HG03039 (cell line): ENCODE results near the gene ZNF821.
A peak's percentile ranks its signal among the peaks of the same experiment; 100 is the strongest.
"Not testable (repeated sequence)": the region's sequence is repeated elsewhere in the genome, so short reads cannot be mapped to it uniquely, and the experiment has no call there.

ENCODE experiments used
- ATAC-seq: cut with Tn5 transposase; IDR thresholded peaks from one replicate; pipeline ENCODE4 v1.9.1; 2021; ENCODE audit warnings: mild to moderate bottlenecking, moderate library complexity; ENCODE audit not compliant: unreplicated experiment

The ZNF821 gene, protein sequence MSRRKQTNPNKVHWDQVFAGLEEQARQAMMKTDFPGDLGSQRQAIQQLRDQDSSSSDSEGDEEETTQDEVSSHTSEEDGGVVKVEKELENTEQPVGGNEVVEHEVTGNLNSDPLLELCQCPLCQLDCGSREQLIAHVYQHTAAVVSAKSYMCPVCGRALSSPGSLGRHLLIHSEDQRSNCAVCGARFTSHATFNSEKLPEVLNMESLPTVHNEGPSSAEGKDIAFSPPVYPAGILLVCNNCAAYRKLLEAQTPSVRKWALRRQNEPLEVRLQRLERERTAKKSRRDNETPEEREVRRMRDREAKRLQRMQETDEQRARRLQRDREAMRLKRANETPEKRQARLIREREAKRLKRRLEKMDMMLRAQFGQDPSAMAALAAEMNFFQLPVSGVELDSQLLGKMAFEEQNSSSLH

DNA sequence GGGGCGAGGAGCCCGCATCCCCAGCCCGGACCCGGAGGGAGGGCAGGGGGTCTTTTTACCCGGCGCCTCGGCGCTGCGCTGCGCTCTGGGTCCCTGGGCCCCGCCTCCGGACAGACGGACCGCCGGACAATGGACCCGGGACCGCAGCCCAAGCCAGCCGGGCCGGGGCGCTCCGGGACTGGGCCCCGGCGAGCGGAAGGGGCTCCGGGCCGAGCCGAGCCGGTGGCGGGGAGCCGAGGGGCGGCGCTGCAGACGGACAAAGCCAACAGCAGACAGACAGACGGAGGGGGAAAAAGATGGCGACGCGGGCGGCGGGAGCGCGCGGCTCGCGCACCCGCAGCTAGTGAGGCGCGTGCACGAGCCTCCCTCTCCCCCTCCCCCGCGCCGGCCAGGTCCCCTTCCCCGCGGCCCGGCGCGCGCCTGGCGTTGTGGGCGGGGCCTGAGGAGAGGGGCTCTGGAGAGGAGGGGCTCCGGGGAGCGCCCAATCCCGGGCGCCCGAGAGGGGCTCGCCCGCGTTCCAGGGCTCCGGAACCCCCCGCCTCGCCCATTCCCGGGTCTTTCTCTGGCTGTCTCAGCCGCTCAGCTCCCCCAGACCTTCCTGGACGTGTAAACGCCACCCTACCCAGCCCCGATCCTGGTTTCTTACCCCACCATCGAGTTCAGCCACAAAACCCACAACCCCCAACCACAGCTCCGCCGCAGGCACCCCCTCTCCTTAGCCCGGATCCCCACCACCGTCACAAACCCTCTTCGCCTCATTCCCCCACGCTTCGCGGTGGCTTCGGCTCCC lies at the start of gene ZNF821:
TSS of gene ZNF821 (minus strand) at position 334 of the 790 bp plus-strand sequence. CDS start 4,236 bp downstream, outside the sequence.
- peak; percentile 45 for ATAC-seq

DNA sequence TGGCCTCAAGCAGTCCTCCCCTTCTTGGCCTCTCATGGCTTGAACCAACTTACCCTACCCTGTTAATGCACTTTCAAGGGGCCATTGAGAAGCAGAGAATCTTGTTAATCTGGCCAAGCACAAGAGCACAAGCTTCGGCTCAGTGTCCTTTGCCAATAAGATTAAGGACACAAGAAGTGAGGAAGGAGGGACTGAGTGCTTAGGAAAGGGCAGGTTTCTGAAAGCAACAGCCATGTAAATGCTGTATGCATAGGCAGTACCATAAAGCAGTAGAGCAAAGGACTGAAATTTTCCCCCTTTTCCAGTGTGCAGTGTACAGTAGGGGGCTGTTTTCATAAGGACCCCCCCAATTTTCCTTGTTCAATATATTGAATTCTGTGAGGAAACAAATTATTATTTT lies 49.0 kb upstream of the ZNF821 start:
- no peak for ATAC-seq

DNA sequence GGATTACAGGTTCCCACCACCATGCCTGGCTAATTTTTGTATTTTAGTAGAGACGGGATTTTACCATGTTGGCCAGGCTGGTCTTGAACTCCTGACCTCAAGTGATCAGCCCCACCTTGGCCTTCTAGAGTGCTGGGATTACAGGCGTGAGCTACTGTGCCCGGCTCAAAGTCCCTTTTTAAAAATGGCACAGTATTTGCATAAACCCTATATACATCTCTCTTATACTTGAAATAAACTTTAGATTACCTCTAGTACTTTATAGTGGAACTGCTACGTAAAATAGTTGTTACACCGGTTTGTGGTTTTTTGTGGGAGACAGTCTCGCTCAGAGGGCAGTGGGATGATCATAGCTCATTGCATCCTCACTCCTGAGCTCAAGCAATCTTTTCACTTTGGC lies 47.6 kb upstream of the ZNF821 start:
- ATAC-seq: no peak

DNA sequence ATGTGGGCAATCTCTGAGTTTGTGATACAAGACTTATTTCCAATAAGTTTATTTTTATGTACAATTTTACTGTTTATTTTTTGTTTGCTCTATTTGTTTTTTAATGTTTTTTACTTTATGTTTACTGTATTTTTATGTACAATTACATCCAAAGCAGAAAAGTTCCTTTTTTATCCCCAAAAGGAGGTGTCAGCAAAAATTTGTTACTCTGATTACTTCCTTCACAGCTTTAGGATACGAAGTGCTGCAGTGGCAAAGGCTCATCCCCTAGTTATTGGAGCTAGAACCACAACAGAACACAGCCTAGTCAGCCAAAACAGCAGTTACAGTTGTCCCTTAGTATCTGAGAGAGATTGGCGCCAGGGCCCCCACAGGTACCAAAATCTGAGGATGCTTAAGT lies 47.0 kb upstream of the ZNF821 start:
- no peak for ATAC-seq

DNA sequence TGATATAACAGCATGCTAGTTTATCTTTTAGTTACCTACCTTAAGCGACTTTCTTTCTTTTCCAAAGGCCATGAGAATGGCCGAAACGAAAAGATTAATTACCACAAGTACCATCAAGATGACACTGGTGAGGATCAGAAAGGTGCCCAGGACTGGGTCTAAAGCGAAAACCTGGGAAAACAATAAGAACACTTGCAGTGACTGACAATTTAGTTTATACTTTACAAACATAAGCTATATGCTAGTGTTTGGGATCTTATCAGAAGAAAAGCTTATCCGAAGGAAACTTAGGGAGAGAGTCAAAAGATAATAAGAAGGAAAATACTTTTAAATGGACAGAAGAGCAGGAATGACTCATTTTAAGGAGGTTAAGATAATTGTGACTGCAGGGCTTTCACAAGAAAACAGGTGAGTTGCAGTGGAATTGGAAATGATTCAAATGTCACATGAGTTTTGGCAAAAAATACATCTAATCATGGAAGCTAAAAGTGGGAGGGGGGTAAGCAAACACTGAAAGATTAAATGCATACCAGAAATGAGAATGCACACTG lies 46.1 kb upstream of the ZNF821 start:
- no peak for ATAC-seq

DNA sequence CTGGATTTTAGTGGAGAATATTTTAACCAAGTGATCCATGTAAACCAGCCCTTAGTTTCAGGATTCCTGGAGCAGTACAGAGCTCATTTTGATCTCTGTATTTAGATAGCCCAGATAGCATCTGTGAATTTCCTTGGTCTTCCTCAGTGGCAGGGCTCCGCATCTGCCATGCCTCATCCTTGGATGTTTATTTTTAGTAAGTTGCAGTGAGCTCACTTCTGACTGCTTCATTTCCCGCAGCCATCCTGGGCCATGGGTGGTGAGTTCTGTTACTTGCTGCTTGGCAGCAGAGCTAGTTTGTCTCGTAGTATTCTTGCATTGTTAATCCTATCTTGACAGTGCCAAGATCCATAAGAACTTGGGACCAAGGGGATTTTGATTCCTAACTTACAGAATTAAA lies 45.1 kb upstream of the ZNF821 start:
- no peak for ATAC-seq

DNA sequence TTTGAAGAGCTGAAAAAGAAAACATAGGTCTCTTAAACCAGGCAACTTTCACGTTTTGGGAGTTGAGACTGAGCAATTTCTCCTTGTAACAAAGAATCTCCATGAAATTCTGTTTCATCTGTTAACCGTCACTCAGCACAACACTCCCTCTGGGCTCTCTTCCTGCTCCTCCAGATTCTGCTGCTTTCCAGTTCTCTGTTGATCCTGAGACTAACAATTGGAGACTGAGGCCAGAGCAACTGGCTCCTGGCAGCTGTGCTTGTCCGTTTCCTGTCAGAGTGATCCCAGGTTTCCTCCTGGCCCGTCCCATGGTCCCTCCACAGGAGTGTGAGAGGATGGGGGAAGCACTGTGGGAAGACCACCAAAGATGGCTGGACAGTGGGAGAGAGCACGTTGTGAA lies 43.8 kb upstream of the ZNF821 start:
- no peak for ATAC-seq

DNA sequence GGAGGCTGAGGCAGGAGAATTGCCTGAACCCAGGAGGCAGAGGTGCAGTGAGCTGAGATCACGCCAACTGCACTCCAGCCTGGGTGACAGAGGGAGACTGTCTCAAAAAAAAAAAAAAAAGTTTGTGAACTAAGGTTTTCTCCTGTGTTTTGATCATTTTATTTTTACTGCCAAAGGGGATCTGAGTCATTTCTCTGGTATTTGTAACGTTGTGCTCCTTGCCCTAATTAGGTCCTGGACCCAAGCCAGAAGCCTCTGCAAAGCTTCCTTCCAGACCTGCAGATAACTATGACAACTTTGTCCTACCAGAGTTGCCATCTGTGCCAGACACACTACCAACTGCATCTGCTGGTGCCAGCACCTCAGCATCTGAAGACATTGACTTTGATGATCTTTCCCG lies 43.4 kb upstream of the ZNF821 start:
- ATAC-seq: no peak

DNA sequence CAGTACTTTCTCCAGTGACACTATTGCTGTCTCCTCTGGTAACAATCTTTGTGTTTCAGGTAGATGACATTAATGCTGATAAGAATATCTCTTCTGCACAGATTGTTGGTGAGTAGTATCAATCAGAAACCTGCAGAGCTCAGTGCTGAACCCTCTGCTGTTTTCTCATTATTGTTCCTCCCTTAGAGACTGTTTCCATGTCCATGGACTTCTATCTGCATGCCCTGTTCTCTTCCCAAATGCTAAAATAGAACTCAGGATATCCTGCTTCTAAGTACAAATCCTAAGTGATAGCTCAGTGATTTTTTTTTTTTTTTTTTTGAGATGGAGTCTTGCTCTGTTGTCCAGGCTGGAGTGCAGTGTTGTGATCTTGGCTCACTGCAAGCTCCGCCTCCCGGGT lies 40.7 kb upstream of the ZNF821 start:
- no peak for ATAC-seq

DNA sequence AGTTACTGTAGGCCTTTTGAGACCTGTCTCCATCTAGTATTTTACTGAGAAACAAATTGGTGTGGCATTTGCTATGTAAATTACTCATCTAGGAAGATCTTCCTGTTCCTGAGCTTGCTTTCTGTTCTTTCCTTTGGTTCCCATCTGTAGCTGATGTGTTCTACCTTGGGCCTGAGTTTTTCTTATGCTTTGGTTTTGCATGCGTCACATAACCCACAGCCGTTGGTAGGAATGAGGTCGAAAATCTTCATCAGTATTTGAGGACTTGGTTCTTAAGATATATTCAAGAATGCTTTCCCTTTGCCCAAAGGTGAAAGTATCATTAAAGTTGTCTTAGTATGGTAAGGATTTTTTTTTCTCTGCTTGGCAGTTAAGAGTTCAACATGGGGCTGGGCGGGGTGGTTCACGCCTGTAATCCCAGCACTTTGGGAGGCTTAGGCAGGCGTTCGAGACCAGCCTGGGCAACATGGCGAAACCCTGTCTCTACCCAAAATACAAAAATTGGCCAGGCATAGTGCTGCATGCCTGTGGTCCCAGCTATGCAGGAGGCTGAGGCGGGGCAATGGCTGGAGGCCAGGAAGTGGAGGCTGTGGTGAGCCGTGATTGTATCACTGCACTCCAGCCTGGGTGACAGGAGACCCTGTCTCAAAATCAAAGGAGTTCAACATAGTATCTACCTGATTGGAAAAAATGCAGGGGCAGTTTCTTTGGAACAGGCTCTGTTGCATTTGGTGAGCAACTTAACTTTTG lies 40.1 kb upstream of the ZNF821 start:
- no peak for ATAC-seq

DNA sequence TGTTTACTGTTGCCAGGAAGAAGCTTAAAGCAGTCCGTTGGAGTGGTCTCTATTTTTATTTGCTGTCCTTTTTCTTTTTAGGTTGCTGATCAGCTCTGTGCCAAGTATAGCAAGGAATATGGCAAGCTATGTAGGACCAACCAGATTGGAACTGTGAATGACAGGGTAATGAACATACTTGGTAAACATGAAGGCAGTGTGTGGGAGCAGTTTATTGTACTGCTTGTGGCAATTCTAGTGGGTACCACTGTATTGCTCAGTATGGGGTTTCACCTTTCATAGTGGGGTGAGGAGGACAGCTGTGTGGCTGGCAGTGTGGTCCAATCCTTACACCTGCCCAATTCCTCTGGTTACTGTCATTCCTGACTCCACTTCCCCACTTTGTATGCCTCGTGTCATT lies 36.7 kb upstream of the ZNF821 start:
- ATAC-seq: no peak

DNA sequence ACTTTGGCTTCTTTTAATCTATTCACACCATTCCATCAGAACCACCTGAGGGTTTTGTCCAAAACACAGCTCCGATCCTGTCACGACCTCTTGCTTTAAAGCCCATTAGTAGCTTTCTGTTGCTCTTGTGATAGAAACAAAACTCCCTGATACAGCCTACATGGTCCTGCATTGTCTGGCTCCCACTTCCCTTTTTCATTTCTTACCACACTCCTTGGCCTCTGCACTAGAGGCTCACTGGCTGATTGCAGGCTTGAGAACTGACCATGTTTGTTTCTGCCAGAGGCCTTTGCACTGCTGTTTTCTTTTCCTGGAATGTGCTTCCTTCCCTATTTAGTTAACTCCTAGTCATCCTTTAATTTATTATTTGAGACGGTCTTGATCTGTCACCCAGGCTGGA lies 35.1 kb upstream of the ZNF821 start:
- ATAC-seq: peak; percentile 81

DNA sequence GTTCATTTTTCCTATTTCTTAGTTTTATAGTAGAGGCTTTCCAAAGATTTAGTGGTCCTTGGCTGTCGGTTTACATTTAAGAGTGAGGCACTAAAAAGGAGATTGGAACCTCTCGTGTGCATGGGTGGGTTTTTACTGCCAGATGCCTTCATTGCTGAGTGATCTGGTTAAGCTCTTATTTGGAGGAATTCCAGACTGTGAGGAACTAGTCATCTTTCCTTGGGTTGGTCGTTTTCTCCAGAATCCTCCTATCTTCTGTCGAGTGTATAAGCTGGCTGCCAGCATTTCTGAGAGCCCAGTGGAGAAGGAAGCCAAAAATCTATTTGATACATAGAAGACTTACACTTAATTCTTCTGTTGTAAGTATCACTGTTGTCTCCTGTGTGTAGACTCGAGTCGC lies 33.9 kb upstream of the ZNF821 start:
- ATAC-seq: no peak

DNA sequence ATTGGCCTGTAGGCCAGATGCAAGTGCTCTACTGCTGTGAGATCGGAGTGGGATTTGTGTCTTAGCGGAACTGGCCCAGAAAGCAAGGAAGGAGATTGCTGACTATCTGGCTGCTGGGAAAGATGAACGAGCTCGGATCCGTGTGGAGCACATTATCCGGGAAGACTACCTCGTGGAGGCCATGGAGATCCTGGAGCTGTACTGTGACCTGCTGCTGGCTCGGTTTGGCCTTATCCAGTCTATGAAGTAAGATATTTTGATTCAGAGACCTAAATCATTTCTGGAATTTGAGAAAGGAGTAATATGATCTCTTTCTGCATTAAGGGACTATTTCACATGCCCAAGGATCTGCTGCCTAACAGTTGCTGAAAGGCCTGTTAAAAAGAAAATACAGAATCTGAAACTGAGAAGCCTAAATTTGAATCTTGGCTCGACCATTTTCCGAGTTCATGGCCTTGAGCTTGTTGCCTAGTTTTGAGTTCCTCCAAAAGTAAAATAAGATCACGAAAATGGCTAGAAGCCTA lies 32.5 kb upstream of the ZNF821 start:
- ATAC-seq: no peak

DNA sequence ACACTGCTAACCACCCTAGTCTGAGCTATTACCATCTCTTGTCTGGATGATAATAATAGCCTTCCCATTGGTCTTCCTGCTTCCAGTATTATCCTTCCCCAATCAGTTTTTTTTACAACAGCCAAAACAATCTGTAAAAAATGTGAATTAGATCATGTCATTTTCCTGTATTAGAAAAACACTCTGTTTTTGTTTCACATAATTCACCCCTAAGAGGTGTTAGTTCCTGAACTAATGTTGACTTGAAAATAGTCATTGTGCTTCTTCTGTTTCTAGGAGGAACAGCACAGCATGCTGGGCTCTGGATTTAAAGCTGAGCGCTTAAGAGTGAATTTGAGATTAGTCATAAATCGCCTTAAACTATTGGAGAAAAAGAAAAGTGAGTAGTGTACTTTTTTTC lies 31.4 kb upstream of the ZNF821 start:
- ATAC-seq: no peak

DNA sequence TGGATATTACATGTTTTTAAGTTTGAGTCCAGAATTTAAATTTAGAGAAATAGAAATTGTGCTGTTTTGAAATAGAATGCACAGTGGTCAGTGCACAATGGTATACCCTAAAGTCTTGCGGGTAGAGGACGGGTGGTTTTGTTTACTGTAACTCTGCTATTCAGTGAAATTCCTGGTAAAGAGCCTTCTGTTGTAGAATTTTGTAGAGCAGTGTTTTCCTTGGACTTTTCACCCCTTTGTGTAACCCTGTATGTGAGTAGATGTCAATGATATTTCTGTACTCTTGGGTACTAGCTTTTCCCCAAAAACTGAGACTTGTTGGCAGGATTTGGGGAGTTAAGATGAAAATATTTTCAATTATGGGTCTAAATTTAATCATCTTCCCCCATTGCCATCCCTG lies 30.8 kb upstream of the ZNF821 start:
- ATAC-seq: no peak

DNA sequence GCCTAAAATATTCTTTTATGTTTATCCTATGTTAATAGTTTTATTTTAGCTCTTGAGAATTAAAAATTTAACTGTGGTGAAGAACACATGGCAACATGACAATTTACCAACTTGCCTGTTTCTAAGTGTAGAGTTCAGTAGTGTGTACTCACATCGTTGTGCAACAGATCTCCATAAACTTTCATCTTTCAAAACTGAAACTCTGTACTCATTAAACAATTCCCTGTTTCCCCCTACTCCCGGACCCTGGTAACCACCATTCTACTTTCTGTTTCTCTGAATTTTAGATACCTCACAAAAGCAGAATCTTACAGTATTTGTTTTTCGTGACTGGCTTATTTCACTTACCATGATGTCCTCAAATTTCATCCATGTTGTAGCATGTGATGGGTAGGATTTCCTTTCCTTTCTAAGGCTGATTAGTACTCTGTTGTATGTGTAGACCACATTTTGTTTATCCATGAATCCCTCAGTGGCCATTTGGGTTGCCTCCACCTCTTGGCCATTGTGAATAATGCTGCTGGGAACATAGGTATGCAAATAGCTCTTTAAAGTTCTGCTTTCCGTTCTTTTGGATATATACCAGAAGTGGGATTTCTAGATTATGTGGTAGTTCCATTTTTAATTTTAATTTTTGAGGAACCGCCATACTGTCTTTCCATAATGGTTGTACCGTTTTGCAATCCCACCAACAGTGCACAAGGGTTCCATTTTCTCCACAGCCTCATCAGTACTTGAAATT lies 28.7 kb upstream of the ZNF821 start:
- ATAC-seq: no peak

DNA sequence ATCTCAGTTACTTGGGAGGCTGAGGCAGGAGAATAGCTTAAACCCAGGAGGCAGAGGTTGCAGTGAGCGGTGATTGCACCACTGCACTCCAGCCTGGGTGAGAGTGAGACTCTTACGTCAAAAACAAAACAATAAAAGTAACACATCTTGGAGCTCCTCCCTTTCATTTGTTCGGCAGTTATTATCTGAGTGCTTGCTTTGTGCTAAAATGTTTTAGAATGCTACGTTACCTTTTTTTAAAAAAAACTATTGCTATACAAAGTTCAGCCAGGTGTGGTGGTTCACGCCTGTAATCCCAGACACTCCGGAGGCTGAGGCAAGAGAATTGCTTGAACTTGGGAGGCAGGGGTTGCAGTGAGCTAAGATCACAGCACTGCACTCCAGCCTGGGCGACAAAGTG lies 27.1 kb upstream of the ZNF821 start:
- ATAC-seq: no peak

DNA sequence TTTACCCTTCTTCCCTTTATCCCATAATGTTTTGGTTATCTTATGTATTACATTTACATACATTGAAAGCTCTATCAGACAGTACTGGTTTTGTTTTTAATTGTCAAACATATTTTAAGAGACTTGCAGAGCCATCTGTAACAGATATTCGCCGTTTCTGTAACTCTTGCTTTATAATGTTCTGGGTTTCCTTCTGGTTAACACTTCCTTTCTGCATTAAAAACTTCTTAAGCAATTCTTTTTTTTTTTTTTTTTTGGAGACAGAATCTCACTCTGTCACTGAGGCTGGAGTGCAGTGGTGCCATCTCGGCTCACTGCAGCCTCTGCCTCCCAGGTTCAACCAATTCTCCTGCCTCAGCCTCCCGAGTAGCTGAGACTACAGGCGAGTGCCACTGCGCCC lies 21.8 kb upstream of the ZNF821 start:
- not testable (repeated sequence) for ATAC-seq

DNA sequence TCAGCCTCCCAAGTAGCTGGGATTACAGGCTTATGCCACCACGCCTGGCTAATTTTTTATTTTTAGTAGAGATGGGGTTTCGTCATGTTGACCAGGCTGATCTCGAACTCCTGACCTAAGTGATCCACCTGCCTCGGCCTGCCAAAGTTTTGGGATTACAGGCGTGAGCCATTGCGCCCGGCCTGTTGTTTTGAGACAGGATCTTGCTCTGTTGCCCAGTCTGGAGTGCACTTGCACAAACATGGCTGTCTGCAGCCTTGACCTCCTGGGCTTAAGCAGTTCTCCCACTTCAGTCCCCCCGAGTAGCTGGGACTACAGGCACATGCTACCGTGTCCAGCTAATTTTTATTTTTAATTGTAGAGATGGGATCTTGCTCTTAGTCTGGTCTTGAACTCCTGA lies 20.3 kb upstream of the ZNF821 start:
- no peak for ATAC-seq
